Body of pancreas (tissue), 4 donors: ENCODE measurements around the gene FUT7. TPM values are rescaled to one million over a fixed set of nuclear protein-coding genes. Genes with fewer than 3 reads are reported as not detected.

ENCODE experiments used
- ATAC-seq: fragments of 150-250 bp; one replicate; pipeline ENCODE4 v1.9.1; 2016
- DNase-seq, 4 donors: peaks; one replicate each; pipeline ENCODE4 v3.0.0-alpha.2; 2019
- H3K27ac ChIP-seq, 4 donors: fragments of 200-600 bp; sonication (generic); 1 replicate in 3 of 4; 2 replicates in 1 of 4; pipeline versions ENCODE4 v1.5.1 to v1.6.1; 2016 to 2019; ENCODE audit warnings: mild to moderate bottlenecking in 1 of 4, mixed read lengths in 1 of 4, moderate library complexity in 1 of 4
- H3K27me3 ChIP-seq, 2 donors: fragments of 200-600 bp; sonication (generic); one replicate each; pipeline ENCODE4 v1.6.0; 2016; ENCODE audit warnings: mild to moderate bottlenecking in 1 of 2
- H3K36me3 ChIP-seq, 2 donors: fragments of 200-600 bp; sonication (generic); replicated peaks in 1 of 2; 2 replicates each; pipeline ENCODE4 v1.5.1; 2016; ENCODE audit warnings: low read depth in 2 of 2; ENCODE audit not compliant: insufficient read depth in 1 of 2
- H3K4me1 ChIP-seq: fragments of 200-600 bp; sonication (generic); one replicate; pipeline ENCODE4 v1.6.0; 2016
- H3K4me3 ChIP-seq, 2 donors: fragments of 200-600 bp; sonication (generic); 1 replicate in 1 of 2; 2 replicates in 1 of 2; pipeline ENCODE4 v1.5.1; 2016 to 2019
- H3K9me3 ChIP-seq, 3 donors: fragments of 200-600 bp; sonication (generic); 1 replicate in 2 of 3; 2 replicates in 1 of 3; pipeline ENCODE4 v1.5.1; 2016
- CTCF ChIP-seq, 7 experiments: fragments of 450-650 bp in 4 of 7; fragments of 200-600 bp in 3 of 7; sonication (generic) in 3 of 7; IDR thresholded peaks; one replicate each; pipeline ENCODE4 v1.5.1; 2016 to 2019; ENCODE audit warnings: antibody characterized with exemption in 7 of 7
- POLR2A ChIP-seq, 3 donors: fragments of 450-650 bp; IDR thresholded peaks; one replicate each; pipeline ENCODE4 v1.6.1; 2016; ENCODE audit warnings: antibody characterized with exemption in 3 of 3, mild to moderate bottlenecking in 2 of 3
- WGBS, 2 donors: methylation state at CpG; one replicate each; pipeline ENCODE4 v1.1.5; 2017; 5-methylcytosine and 5-hydroxymethylcytosine counted together
- intact Hi-C: fragments of 100-400 bp; cut with DNase I; formaldehyde crosslinking; loops from one replicate; pipeline ENCODE4 v1.15.1; 2023
- total RNA-seq, 2 donors: library from RNA; depleted of rRNA; stranded (reverse); fragments of >200 nt; gene quantifications; one replicate each; pipeline ENCODE4 v1.1.0, GENCODE V29; 2016

The FUT7 gene
- total RNA-seq, 2 donors from 2014 or later: not detected

DNA sequence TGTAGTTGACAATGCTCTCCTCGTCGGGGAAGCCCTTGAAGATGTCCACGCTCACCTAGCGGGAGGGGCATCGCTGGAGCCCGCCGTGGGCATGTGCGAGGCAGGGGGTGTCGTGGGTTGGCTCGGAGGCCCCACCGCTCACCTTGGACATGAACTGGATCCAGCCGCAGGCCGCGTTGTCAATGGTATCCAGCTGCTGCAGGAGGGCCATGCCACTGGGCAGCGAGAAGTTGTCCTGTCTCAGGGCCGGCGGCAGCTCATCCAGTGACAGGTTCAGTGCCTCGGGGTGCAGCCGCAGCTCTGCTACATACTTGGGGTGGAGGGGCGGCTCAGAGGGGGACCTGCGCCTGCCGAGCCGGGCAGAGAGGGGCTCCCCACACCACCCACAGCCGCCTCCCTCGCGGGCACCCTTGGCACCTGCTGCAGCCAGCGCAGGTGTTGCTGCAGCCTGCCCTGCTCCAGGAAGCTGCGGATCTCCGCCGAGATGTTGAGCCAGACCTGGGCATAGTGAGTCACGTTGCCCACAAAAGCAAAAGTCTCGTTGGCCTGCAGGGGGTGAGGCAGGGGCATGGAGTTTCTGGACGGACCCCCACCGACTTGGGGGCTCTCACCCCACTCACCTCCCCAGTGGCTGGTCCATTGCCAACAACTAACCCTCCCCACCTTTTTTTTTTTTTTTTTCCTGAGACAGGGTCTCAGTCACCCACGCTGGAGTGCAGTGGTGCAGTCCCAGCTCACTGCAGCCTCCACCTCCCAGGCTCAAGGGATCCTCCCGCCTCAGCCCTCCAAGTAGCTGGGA lies 12.9 kb downstream of the FUT7 start:
- 89 to 92% methylated on average over 18 to 35 of the region's 36 CpGs for WGBS, 2 donors
- H3K4me3 ChIP-seq: no peak overlapping the region
- intact Hi-C loops: no loop called here
- H3K27ac ChIP-seq: no peak overlapping the region
- no peaks in the 10 kb centered on the region for H3K27me3 ChIP-seq
- DNase-seq (no peak), ATAC-seq (no peak)
- no peaks in the 10 kb centered on the region for H3K9me3 ChIP-seq
- TF ChIP-seq POLR2A (IDR thresholded peaks at IDR 0.05): no peak
- H3K36me3 ChIP-seq: peaks cover 0 to 2% of the 10 kb centered on the region in 2 donors
- H3K4me1 ChIP-seq: no peaks in the 10 kb centered on the region

GRCh38 chr9:137017791-137018497 lies 13.9 kb downstream of the FUT7 start:
- no peaks in the 10 kb centered on the region for H3K9me3 ChIP-seq
- no peak overlapping the region for H3K4me3 ChIP-seq
- H3K27ac ChIP-seq: no peak overlapping the region
- intact Hi-C loops: no loop called here
- DNase-seq: no peak
- no peaks in the 10 kb centered on the region for H3K4me1 ChIP-seq
- H3K27me3 ChIP-seq: no peaks in the 10 kb centered on the region
- TF ChIP-seq POLR2A (IDR thresholded peaks at IDR 0.05) (no peak), CTCF (IDR thresholded peaks at IDR 0.05) (no peak)
- peaks cover 0 to 2% of the 10 kb centered on the region in 2 donors for H3K36me3 ChIP-seq
- 95 to 98% methylated on average over 15 to 38 of the region's 45 CpGs for WGBS, 2 donors
- no peak for ATAC-seq

GRCh38 chr9:137017071-137017470 lies 14.8 kb downstream of the FUT7 start:
- Histone ChIP-seq H3K9me3 (no peaks in the 10 kb centered on the region), H3K27ac (no peak overlapping the region), H3K4me3 (no peak overlapping the region), H3K36me3 (peaks cover 0 to 2% of the 10 kb centered on the region in 2 donors), H3K4me1 (no peaks in the 10 kb centered on the region), H3K27me3 (no peaks in the 10 kb centered on the region)
- 92 to 96% methylated on average over 22 to 28 of the region's 28 CpGs for WGBS, 2 donors
- ATAC-seq: no peak
- no peak for DNase-seq
- no peak for TF ChIP-seq CTCF (IDR thresholded peaks at IDR 0.05)
- no peak for TF ChIP-seq POLR2A (IDR thresholded peaks at IDR 0.05)
- intact Hi-C loops: no loop called here

DNA sequence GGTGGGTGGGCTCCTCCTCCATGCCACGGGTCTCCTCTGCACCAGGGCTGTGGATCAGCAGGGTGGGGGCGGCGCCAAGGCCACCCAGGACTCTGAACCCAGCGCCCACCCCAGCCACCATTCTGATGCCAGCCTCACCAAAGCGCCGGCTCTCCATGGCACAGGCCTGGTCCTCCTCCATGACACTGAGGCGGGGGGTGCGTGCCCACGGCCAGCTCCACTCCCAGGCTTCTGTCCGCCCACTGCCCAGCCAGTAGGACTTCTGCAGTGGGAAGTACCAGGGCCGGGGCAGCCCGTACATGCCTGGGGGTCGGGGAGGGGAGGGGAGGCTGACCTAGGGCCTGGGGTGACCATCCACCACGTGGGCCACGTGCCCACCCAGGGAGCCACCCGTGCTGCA lies 15.5 kb downstream of the FUT7 start:
- Histone ChIP-seq H3K27me3 (no peaks in the 10 kb centered on the region), H3K4me1 (no peaks in the 10 kb centered on the region), H3K4me3 (no peak overlapping the region), H3K36me3 (peaks cover 0 to 2% of the 10 kb centered on the region in 2 donors), H3K9me3 (no peaks in the 10 kb centered on the region), H3K27ac (no peak overlapping the region)
- intact Hi-C loops: no loop called here
- no peak for DNase-seq
- 90% methylated on average over 10 of the region's 16 CpGs; no CpG with 5 or more reads in 1 of the 2 donors for WGBS, 2 donors
- ATAC-seq: no peak
- no peak for TF ChIP-seq CTCF (IDR thresholded peaks at IDR 0.05)
- no peak for TF ChIP-seq POLR2A (IDR thresholded peaks at IDR 0.05)

GRCh38 chr9:137015976-137016375 lies 15.9 kb downstream of the FUT7 start:
- DNase-seq (no peak), ATAC-seq (no peak)
- intact Hi-C loops: no loop called here
- no peaks in the 10 kb centered on the region for H3K4me1 ChIP-seq
- 94 to 98% methylated on average over 14 to 19 of the region's 21 CpGs for WGBS, 2 donors
- no peak overlapping the region for H3K4me3 ChIP-seq
- no peaks in the 10 kb centered on the region for H3K27me3 ChIP-seq
- no peak overlapping the region for H3K27ac ChIP-seq
- H3K36me3 ChIP-seq: peaks cover 0 to 5% of the 10 kb centered on the region in 2 donors
- no peaks in the 10 kb centered on the region for H3K9me3 ChIP-seq
- no peak for TF ChIP-seq CTCF (IDR thresholded peaks at IDR 0.05)
- no peak for TF ChIP-seq POLR2A (IDR thresholded peaks at IDR 0.05)
